ENCODE results near the gene PRKAB1.
"Not testable (repeated sequence)": the region's sequence is repeated elsewhere in the genome, so short reads cannot be mapped to it uniquely, and the experiment has no call there.

PRKAB1 gene

DNA sequence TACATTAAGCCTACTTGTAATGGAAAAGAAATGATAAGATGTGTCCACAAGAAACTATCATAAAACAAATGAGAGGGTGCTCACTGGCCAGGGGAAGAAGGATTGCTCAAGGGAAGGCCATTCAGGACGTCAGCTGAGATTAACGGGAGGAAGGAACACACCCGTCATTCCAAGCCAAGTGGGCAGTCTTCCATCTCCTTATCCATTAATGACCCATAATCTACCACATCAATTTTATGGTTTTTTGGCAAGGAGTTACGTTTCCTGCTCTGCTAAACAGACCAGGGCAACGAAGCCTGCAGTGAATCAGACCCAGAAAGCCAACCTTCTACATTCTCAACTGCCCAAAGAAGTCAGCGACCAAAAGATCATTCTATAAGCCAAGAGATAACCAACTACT is 25.1 kb downstream of the PRKAB1 start:
- Histone ChIP-seq H3K27me3 (ENCODE audit: control insufficient read depth in 1 of 2, insufficient read depth in 2 of 2, low read length in 2 of 2) (no peaks in the 10 kb centered on the region), H3K4me3 (ENCODE audit: low read length in 2 of 2) (no peak overlapping the region), H3K36me3 (ENCODE audit: control insufficient read depth in 2 of 2, insufficient read depth in 2 of 2, low read length in 2 of 2) (no peaks in the 10 kb centered on the region), H3K27ac (ENCODE audit: low read length) (no peak overlapping the region), H3K9ac (ENCODE audit: low read length in 2 of 2) (no peak overlapping the region), H3K4me1 (ENCODE audit: control insufficient read depth, insufficient read depth, low read length) (peaks cover 6% of the 10 kb centered on the region), H3K9me3 (ENCODE audit: control insufficient read depth in 2 of 2, low read length in 2 of 2) (no peaks in the 10 kb centered on the region)

DNA sequence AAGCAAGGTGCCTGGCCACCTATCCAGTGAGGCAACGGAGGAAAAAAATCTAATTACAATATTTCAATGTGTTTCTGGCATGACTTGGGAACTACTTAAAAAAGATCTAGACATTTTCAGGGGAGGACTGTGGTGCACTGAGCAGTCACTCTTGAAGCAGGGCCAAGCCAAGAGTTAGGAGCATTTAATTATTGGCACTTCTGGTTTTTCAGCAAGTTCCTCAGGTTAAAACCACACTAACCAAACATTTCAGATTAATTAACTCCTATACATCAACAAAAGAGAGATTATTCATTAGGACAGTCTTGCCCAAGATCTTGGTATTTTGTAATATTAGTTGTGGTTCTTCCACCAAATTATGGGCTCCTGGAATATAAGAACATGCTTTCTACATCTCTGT is 25.6 kb downstream of the PRKAB1 start:
- peaks cover 6% of the 10 kb centered on the region for H3K4me1 ChIP-seq (ENCODE audit: control insufficient read depth, insufficient read depth, low read length)
- H3K9me3 ChIP-seq (ENCODE audit: control insufficient read depth in 2 of 2, low read length in 2 of 2): no peaks in the 10 kb centered on the region
- no peak overlapping the region for H3K4me3 ChIP-seq (ENCODE audit: low read length in 2 of 2)
- H3K27ac ChIP-seq (ENCODE audit: low read length): no peak overlapping the region
- H3K9ac ChIP-seq (ENCODE audit: low read length in 2 of 2): no peak overlapping the region
- H3K36me3 ChIP-seq (ENCODE audit: control insufficient read depth in 2 of 2, insufficient read depth in 2 of 2, low read length in 2 of 2): no peaks in the 10 kb centered on the region
- H3K27me3 ChIP-seq (ENCODE audit: control insufficient read depth in 1 of 2, insufficient read depth in 2 of 2, low read length in 2 of 2): no peaks in the 10 kb centered on the region

DNA sequence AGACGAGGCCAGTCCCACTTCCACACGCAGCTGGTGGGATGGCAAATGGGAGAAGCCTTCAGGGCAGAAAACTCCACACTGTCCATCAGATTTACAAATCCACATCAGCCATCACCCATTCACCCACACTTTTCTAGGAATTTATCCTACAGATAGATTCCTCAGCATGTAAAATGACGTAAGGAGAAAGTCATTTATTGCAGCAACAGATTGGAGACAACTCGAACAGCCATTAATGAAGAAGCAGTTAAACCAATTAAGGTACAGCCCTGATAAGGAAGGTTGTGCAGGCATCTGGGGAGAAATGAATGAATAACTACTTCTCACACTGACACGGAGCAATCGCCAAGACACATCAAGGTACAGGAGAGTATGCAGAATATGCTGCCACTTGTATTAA is 26.2 kb downstream of the PRKAB1 start:
- Histone ChIP-seq H3K9me3 (ENCODE audit: control insufficient read depth in 2 of 2, low read length in 2 of 2) (no peaks in the 10 kb centered on the region), H3K9ac (ENCODE audit: low read length in 2 of 2) (no peak overlapping the region)

DNA sequence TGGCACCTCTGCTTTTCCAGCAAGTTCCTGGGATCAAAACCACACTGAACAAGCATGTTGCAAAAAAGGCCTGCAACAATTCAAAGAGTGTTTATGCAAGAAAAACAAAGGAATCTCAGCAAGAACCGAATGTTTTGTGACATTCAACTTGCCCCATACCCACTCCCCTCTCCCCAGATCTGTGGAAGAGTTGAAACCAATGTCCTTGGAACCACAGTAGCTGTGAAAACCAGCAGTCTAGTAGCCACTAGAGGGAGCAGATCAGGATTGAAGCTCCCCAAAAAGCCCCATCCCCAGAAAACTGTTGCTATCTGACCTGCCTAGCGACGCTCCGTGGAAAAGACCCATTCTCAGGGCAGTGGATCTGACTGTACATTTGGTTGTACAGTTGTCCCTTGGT is 27.1 kb downstream of the PRKAB1 start:
- Histone ChIP-seq H3K9ac (ENCODE audit: low read length in 2 of 2) (no peak overlapping the region), H3K4me3 (ENCODE audit: low read length in 2 of 2) (no peak overlapping the region), H3K27ac (ENCODE audit: low read length) (no peak overlapping the region), H3K36me3 (ENCODE audit: control insufficient read depth in 2 of 2, insufficient read depth in 2 of 2, low read length in 2 of 2) (no peaks in the 10 kb centered on the region), H3K27me3 (ENCODE audit: control insufficient read depth in 1 of 2, insufficient read depth in 2 of 2, low read length in 2 of 2) (no peaks in the 10 kb centered on the region), H3K9me3 (ENCODE audit: control insufficient read depth in 2 of 2, low read length in 2 of 2) (no peaks in the 10 kb centered on the region), H3K4me1 (ENCODE audit: control insufficient read depth, insufficient read depth, low read length) (peaks cover 6% of the 10 kb centered on the region)

More for the DNA sequence above, 26.2 kb downstream of the PRKAB1 start:
- Histone ChIP-seq H3K4me3 (ENCODE audit: low read length in 2 of 2) (no peak overlapping the region), H3K27me3 (ENCODE audit: control insufficient read depth in 1 of 2, insufficient read depth in 2 of 2, low read length in 2 of 2) (no peaks in the 10 kb centered on the region), H3K36me3 (ENCODE audit: control insufficient read depth in 2 of 2, insufficient read depth in 2 of 2, low read length in 2 of 2) (no peaks in the 10 kb centered on the region), H3K4me1 (ENCODE audit: control insufficient read depth, insufficient read depth, low read length) (peaks cover 6% of the 10 kb centered on the region), H3K27ac (ENCODE audit: low read length) (no peak overlapping the region)

DNA sequence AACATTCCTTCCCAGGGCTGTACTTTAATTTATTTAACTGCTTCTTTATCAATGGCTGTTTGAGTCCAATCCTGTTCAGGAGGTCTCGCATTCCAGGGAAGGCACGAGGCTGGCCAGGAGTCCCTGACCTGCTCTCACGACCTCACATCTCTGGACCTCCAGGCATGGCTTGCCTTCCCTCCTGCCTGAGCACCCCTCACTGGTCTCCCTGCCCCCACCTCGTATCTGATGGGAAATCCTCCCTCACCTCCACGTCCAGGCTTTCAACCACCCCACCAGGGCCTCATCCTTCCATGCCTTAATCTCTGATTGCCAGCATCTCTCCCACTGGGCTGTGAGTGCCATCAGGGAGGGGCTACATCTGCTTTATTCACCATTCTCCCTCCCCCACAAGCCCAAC is 29.0 kb downstream of the PRKAB1 start:
- Histone ChIP-seq H3K4me3 (ENCODE audit: low read length in 2 of 2) (no peak overlapping the region), H3K9me3 (ENCODE audit: control insufficient read depth in 2 of 2, low read length in 2 of 2) (no peaks in the 10 kb centered on the region), H3K4me1 (ENCODE audit: control insufficient read depth, insufficient read depth, low read length) (peaks cover 6% of the 10 kb centered on the region), H3K27ac (ENCODE audit: low read length) (no peak overlapping the region), H3K27me3 (ENCODE audit: control insufficient read depth in 1 of 2, insufficient read depth in 2 of 2, low read length in 2 of 2) (no peaks in the 10 kb centered on the region), H3K36me3 (ENCODE audit: control insufficient read depth in 2 of 2, insufficient read depth in 2 of 2, low read length in 2 of 2) (no peaks in the 10 kb centered on the region), H3K9ac (ENCODE audit: low read length in 2 of 2) (no peak overlapping the region)

DNA sequence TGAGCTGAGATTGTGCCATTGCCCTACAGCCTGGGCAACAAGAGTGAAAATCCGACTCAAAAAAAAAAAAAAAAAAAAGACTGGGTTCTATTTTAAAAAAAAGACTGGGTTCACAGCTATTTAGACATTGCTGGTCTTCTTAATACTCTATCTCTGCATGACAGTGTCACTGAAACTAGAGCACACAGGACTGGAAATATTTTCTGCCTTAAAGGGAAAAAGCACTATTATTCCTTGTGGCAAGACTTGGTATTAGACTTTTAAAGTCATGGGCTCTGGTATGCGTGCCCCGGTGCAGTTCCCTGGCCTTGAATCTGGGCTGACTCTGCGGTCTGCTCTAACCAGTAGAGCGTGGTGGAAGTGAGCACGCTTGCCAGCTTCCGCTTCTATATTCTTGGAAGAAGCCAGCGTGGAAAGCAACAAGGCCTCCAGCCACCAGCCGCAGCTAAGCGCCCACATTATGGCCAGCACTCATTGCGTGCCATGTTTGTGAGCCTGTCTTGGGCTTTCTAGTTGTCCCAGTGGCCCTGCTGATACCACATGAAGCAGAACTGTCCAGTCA is 31.3 kb downstream of the PRKAB1 start:
- no peaks in the 10 kb centered on the region for H3K9me3 ChIP-seq (ENCODE audit: control insufficient read depth in 2 of 2, low read length in 2 of 2)
- H3K27me3 ChIP-seq (ENCODE audit: control insufficient read depth in 1 of 2, insufficient read depth in 2 of 2, low read length in 2 of 2): no peaks in the 10 kb centered on the region
- no peaks in the 10 kb centered on the region for H3K36me3 ChIP-seq (ENCODE audit: control insufficient read depth in 2 of 2, insufficient read depth in 2 of 2, low read length in 2 of 2)
- H3K4me3 ChIP-seq (ENCODE audit: low read length in 2 of 2): no peak overlapping the region
- no peaks in the 10 kb centered on the region for H3K4me1 ChIP-seq (ENCODE audit: control insufficient read depth, insufficient read depth, low read length)
- no peak overlapping the region for H3K27ac ChIP-seq (ENCODE audit: low read length)
- no peak overlapping the region for H3K9ac ChIP-seq (ENCODE audit: low read length in 2 of 2)

DNA sequence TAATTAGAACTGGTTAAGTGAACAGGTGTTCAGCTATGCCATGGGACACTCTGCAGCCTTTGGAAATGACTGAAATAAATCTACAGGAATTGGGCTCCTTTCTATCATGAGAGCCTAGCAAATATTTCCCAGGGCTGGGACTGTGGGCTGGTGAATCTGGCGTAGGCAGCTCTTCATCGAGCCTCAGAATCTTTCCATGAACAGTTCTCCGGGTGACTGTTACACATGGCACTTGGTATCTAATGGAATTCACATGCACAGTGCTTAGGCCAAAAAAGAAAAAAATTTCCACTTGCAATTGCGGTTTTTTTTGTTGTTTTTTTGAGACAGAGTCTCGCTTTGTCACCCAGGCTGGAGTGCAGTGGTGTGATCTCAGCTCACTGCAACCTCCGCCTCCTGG is 32.1 kb downstream of the PRKAB1 start:
- Histone ChIP-seq H3K9ac (ENCODE audit: low read length in 2 of 2) (no peak overlapping the region), H3K9me3 (ENCODE audit: control insufficient read depth in 2 of 2, low read length in 2 of 2) (no peaks in the 10 kb centered on the region), H3K27me3 (ENCODE audit: control insufficient read depth in 1 of 2, insufficient read depth in 2 of 2, low read length in 2 of 2) (no peaks in the 10 kb centered on the region), H3K27ac (ENCODE audit: low read length) (no peak overlapping the region), H3K4me3 (ENCODE audit: low read length in 2 of 2) (no peak overlapping the region), H3K4me1 (ENCODE audit: control insufficient read depth, insufficient read depth, low read length) (no peaks in the 10 kb centered on the region), H3K36me3 (ENCODE audit: control insufficient read depth in 2 of 2, insufficient read depth in 2 of 2, low read length in 2 of 2) (no peaks in the 10 kb centered on the region)

DNA sequence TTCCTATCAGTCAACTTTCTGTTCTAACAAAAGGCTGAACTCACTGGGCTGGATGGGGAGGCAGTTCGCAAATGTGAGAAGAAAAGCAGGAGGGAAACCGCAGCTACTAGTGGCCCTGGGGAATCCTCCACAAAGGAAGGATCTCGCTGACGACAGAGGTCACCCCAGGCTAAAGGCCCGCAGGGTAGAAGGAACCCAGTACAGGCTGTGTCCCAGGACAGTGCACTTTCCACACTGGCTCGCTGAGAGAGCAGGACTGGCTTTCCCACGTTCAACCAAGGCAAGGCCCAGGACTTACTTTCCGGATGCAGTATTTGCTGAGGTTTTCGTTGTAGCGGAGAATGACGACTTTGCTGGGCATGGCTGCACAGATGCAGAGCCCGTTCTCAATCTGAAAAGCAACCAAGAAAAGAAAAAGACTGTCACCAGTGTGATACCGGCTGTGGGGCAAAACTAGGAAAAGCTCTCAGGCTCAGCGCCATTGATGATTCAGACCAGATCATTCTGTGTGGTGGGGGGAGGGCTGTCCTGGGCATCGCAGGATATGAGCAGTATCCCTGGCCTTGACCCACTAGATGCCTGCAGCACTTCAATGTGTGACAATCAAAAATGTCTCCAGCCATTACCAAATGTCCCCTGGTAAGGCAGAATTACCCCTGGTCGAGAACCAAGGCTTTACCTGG is 36.3 kb downstream of the PRKAB1 start:
- no peaks in the 10 kb centered on the region for H3K27me3 ChIP-seq (ENCODE audit: control insufficient read depth in 1 of 2, insufficient read depth in 2 of 2, low read length in 2 of 2)
- H3K4me1 ChIP-seq (ENCODE audit: control insufficient read depth, insufficient read depth, low read length): no peaks in the 10 kb centered on the region
- no peaks in the 10 kb centered on the region for H3K9me3 ChIP-seq (ENCODE audit: control insufficient read depth in 2 of 2, low read length in 2 of 2)
- no peaks in the 10 kb centered on the region for H3K36me3 ChIP-seq (ENCODE audit: control insufficient read depth in 2 of 2, insufficient read depth in 2 of 2, low read length in 2 of 2)
- no peak overlapping the region for H3K9ac ChIP-seq (ENCODE audit: low read length in 2 of 2)
- no peak overlapping the region for H3K4me3 ChIP-seq (ENCODE audit: low read length in 2 of 2)
- no peak overlapping the region for H3K27ac ChIP-seq (ENCODE audit: low read length)

DNA sequence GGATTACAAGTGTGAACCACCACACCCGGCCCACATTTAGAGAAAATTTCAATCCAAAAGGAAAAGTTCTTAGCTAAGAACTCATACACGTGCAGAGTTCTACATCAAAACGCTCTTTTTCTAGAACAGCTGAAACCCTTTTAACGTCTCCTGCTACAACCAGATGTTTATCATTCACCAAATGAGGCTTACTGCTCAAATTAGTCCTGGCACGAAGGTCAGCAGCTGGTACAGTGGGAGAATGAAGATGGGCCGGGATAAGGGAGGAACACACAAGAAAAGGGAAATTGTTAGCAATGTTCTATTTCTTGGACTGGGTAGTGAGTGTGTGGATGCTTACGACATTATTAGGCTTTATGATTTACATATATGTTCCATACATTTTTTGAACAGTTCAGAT is 37.2 kb downstream of the PRKAB1 start:
- H3K4me1 ChIP-seq (ENCODE audit: control insufficient read depth, insufficient read depth, low read length): no peaks in the 10 kb centered on the region
- no peaks in the 10 kb centered on the region for H3K36me3 ChIP-seq (ENCODE audit: control insufficient read depth in 2 of 2, insufficient read depth in 2 of 2, low read length in 2 of 2)
- H3K9ac ChIP-seq (ENCODE audit: low read length in 2 of 2): no peak overlapping the region
- no peaks in the 10 kb centered on the region for H3K27me3 ChIP-seq (ENCODE audit: control insufficient read depth in 1 of 2, insufficient read depth in 2 of 2, low read length in 2 of 2)
- no peak overlapping the region for H3K27ac ChIP-seq (ENCODE audit: low read length)
- H3K9me3 ChIP-seq (ENCODE audit: control insufficient read depth in 2 of 2, low read length in 2 of 2): no peaks in the 10 kb centered on the region
- H3K4me3 ChIP-seq (ENCODE audit: low read length in 2 of 2): no peak overlapping the region

DNA sequence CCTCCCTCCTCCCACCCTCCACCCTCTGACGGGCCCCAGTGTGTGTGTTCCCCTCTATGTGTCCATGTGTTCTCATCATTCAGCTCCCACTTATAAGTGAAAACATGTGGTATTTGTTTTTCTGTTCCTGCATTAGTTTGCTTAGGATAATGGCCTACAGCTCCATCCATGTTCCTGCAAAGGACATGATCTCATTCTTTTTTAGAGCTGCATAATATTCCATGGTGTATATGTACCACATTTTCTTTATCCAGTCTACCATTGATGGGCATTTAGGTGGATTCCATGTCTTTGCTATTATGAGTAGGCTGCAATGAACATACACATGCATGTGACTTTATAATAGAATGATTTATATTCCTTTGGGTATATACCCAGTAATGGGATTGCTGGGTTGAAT is 38.5 kb downstream of the PRKAB1 start:
- not testable (repeated sequence) for H3K4me1 ChIP-seq (ENCODE audit: control insufficient read depth, insufficient read depth, low read length); H3K27me3 ChIP-seq (ENCODE audit: control insufficient read depth in 1 of 2, insufficient read depth in 2 of 2, low read length in 2 of 2); H3K9me3 ChIP-seq (ENCODE audit: control insufficient read depth in 2 of 2, low read length in 2 of 2); H3K9ac ChIP-seq (ENCODE audit: low read length in 2 of 2); H3K27ac ChIP-seq (ENCODE audit: low read length); H3K4me3 ChIP-seq (ENCODE audit: low read length in 2 of 2); H3K36me3 ChIP-seq (ENCODE audit: control insufficient read depth in 2 of 2, insufficient read depth in 2 of 2, low read length in 2 of 2)

DNA sequence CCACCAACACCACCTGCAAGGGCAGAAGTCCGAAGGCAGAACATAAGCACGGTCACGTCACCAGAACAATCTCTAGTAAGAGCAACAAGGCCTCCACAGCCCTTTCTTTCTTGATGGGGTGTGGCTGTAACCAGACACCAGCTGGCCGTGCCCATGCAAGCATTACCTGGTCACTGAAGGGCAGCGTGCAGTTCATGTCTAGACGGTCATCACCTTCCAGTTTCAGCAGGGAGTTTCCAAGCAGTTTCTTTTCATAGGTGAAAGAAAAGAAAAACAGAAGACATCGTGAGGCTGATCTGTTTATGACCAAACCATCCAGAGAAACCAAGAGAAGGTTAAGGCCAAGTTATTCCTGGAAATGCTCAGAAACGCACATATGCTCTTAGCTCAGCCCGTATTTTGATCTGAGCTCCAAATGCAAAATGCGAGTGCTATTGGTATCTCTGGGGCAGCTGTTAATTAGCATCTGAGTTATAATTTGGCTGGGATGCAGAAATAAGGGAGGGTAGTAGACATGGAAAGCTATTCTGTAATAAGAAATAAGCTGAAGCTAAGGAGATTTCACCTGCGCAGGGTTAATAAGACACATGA is 42.5 kb downstream of the PRKAB1 start:
- Histone ChIP-seq H3K36me3 (ENCODE audit: control insufficient read depth in 2 of 2, insufficient read depth in 2 of 2, low read length in 2 of 2) (no peaks in the 10 kb centered on the region), H3K27me3 (ENCODE audit: control insufficient read depth in 1 of 2, insufficient read depth in 2 of 2, low read length in 2 of 2) (no peaks in the 10 kb centered on the region), H3K9ac (ENCODE audit: low read length in 2 of 2) (no peak overlapping the region), H3K9me3 (ENCODE audit: control insufficient read depth in 2 of 2, low read length in 2 of 2) (no peaks in the 10 kb centered on the region), H3K4me1 (ENCODE audit: control insufficient read depth, insufficient read depth, low read length) (no peaks in the 10 kb centered on the region), H3K27ac (ENCODE audit: low read length) (no peak overlapping the region), H3K4me3 (ENCODE audit: low read length in 2 of 2) (no peak overlapping the region)
